HL-60/S4 treated with phorbol 12-myristate 13-acetate at 8.2 ng/mL for 4 days and 3 days (cell line): ENCODE data around the gene FBXO4.

Experiments used
- in situ Hi-C: fragments of 300-500 bp; cut with MboI; formaldehyde crosslinking; loops from 2 replicates; pipeline ENCODE4 v1.15.0; 2022; ENCODE audit warnings: low sequenced_read_pairs

Gene FBXO4

GRCh38 chr5:41924872-41925554, at the start of gene FBXO4:
Gene FBXO4 (plus strand): TSS chr5:41925281. CDS start chr5:41925310, 29 bp downstream.
- in situ Hi-C loops = no loop called here

DNA sequence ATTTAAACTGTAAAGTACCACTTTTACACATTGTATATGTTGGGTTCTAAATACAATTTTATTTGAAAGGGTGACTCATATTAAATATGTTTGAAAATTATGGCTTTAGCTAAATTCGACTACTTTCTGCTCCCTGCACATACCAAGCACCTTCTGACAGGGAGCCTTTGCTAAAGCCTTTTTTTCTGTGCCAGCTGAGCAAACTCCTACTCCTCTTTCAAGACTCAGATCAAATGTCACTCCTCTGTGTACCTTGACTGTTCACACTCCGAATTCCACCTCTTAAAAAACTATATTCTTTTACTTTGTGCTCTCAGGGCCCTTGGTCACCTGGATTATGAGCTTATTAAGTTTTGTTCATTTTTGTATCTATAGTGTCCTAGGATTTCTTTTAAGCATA, 48.4 kb upstream of the FBXO4 start:
- in situ Hi-C loops = no loop called here

- in situ Hi-C loops = no loop called here
Observed at GRCh38 chr5:41877408-41877807, 47.7 kb upstream of the FBXO4 start.

DNA sequence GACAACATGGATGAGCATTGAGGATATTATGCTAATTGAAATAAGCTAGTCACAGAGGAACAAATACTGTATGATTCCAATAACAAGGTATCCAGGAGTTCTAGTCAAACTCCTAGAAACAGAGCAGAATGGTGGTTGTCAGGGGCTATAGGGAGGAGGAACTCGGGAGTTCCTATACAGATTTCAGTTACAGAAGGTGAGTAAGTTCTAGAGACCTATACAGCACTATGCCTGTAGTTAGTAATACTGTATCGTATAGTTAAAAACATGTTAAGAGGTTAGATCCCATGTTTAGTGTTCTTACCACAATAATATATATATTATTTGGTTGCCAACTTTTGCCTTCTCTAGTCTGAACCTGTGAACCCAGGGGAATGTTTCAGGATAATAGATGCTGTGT, 46.9 kb upstream of the FBXO4 start:
- in situ Hi-C loops = no loop called here

DNA sequence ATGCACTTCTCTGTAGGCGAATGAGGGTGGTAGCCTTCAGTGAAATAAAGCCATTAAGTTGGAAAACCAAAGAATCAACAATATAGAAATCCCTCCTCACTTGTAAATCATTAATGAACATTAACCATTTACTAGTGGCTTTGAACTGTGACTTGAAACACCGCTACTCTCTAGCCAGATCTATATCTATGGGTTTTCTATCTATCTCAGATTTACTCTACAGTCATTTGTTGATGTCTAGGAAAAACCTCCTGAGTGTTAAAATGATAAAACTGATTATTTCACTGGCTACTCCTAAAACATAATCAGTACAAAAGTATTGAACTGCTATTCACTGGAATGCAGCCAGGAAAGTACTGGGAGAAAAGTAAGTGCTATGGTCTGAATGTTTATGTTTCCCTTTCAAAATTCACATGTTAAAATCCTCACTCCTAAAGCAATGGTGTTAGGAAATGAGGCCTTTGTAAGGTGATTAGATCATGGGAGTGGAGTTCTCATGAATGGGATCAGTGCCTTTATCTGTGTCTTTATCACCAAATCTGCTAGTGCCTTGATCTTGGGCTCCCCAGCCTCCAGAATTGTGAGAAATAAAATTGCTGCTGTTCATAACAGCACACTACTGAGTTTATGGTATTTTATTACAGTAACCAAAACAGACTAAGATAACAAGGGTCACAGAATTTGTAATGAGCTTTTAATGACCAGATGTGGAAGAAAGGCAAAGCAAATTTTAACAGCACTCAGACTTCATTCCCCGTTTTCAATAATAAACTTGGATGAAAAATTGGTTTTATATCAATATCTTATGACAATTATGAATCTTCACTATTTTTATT, 46.2 kb upstream of the FBXO4 start:
- in situ Hi-C loops = no loop called here

- in situ Hi-C loops = no loop called here
Observed at GRCh38 chr5:41882765-41883164, 42.3 kb upstream of the FBXO4 start.

GRCh38 chr5:41883243-41883642, 41.8 kb upstream of the FBXO4 start:
- in situ Hi-C loops = no loop called here

GRCh38 chr5:41883936-41884335, 41.1 kb upstream of the FBXO4 start:
- in situ Hi-C loops = no loop called here

GRCh38 chr5:41885286-41885685, 39.8 kb upstream of the FBXO4 start:
- in situ Hi-C loops = no loop called here

- in situ Hi-C loops = no loop called here
Observed at GRCh38 chr5:41891066-41891707, 33.9 kb upstream of the FBXO4 start.

DNA sequence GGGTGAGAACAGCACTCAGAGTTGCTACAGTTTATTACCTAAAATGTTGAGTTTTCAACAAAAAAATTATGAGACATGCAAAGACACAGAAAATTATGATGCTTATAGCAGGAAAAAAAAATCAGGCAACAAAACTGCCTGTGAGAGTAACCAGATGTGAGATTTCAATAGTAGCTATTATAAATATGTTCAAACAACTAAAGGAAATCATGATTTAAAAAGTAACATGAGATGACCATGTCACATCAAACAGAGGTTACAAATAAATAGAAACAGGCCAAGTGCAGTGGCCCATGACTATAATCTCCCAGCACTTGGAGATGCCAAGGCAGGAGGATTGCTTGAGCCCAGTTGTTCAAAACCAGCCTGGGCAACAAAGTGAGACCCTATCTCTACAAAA, 33.0 kb upstream of the FBXO4 start:
- in situ Hi-C loops = no loop called here

DNA sequence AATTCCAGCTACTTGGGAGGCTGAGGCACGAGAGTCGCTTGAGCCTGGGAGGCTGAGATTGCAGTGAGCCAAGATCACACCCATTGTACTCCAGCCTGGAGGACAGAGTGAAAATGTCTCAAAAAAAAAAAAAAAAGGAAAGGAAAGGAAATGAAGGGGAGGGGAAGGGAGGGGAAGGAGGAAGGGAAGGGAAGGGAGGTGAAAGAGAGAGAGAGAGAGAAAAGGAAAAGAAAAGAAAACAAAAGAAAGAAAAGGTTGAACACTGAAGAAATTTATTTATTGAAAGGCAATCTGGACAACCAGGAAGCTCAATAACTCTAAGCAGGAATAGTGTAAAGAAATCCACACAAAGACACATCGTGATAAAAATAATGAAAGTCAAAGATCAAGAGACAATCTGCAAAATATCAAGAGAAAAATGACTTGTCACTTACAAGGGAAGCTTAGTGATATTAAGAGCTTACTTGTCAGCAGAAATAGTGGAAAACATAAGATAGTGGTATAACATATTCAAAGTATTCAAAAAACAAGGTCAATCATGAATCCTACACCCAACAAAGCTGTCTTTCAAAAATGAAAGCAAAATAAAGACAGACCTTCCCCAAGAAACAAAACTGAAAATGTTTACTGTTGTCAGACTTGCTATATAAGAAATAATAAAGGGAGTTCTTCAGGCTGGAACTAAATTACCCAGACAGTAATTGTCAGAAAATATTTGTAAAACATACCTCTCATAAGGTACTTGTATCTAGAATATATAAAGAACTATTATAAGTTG, 31.8 kb upstream of the FBXO4 start:
- in situ Hi-C loops = no loop called here

- in situ Hi-C loops = no loop called here
Observed at GRCh38 chr5:41896230-41896629, 28.9 kb upstream of the FBXO4 start.

- in situ Hi-C loops = no loop called here
Observed at GRCh38 chr5:41903382-41903891, 21.6 kb upstream of the FBXO4 start.

DNA sequence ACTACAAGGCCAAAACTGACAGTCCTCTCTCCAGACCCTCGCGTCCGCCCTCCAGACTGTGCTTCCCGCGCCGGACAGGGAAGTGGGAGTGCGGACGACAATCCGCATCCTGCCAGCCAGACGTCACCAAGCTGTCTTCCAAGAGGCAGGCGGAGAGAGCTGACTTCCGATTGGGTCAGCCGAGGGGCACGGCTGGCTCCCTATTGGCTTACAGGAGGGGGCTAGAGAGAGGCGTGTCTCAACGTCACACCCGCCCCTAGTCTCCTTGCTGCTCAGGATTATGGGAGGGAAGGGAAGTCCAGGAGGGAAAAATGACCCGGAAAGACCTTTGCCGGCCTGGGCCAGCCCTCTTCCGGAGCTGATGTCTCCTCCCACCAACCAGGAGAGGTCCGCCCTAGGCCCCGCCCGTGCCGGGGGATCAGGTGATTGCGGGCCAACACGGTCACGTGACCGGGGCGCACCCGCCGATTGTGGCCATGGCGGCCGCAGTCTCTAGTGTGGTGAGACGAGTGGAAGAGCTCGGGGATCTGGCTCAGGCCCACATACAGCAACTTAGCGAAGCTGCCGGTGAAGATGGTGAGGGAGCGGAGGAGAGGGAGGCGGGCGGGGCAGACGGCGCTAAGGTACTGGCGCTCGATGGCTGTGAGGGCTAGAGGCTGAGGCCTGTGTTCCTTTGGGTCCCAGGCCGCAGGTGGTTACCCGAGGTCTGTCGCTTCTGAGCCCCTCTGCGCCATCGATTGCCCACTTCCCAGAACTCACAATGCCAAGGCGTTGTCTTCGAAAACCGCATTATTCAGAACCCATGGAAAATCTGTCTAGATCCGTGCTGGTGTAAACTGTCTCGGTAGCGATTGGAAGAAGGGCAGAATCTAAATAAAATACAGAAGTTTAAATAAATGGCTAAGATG, 20.9 kb upstream of the FBXO4 start, which contains the start of gene RIMOC1:
Gene RIMOC1, plus strand, starts transcription at position 453 of the 908 bp plus-strand sequence. Its CDS starts 24 bp downstream, at position 477.
- in situ Hi-C loops = no loop called here

- in situ Hi-C loops = no loop called here
Observed at GRCh38 chr5:41906151-41906550, 18.9 kb upstream of the FBXO4 start.

GRCh38 chr5:41908374-41909079, 16.6 kb upstream of the FBXO4 start:
- in situ Hi-C loops = no loop called here

GRCh38 chr5:41918105-41918504, 7.0 kb upstream of the FBXO4 start:
- in situ Hi-C loops = no loop called here

- in situ Hi-C loops = no loop called here
Observed at GRCh38 chr5:41921166-41921565, 3.9 kb upstream of the FBXO4 start.
